Central memory CD8-positive, alpha-beta T cell (primary cell): Measurements from ENCODE around the gene EPHA6.

Experiments used
- ATAC-seq: fragments of 150-1000 bp; cut with Tn5 transposase; replicated peaks from 2 replicates; pipeline ENCODE4 v1.10.0; 2022; ENCODE audit warnings: mild to moderate bottlenecking, moderate FRiP score, moderate number of reproducible peaks; ENCODE audit not compliant: poor library complexity, severe bottlenecking; ENCODE audit errors: extremely low read depth
- DNase-seq, 2 donors: peaks; one replicate each; pipeline ENCODE4 v3.0.0; 2021; ENCODE audit warnings: low spot score in 2 of 2
- H3K27ac Mint-ChIP-seq: one replicate; pipeline ENCODE4 v1.8.0; 2022; ENCODE audit warnings: low read depth, mild to moderate bottlenecking, moderate library complexity, mixed read lengths
- H3K27me3 Mint-ChIP-seq: one replicate; pipeline ENCODE4 v1.8.0; 2022; ENCODE audit warnings: mixed read lengths
- H3K36me3 Mint-ChIP-seq: one replicate; pipeline ENCODE4 v1.8.0; 2022; ENCODE audit warnings: mild to moderate bottlenecking, moderate library complexity, mixed read lengths; ENCODE audit not compliant: insufficient read depth
- H3K4me1 Mint-ChIP-seq: one replicate; pipeline ENCODE4 v1.8.0; 2022; ENCODE audit warnings: mixed read lengths
- H3K4me3 Mint-ChIP-seq: one replicate; pipeline ENCODE4 v1.8.0; 2022; ENCODE audit warnings: mild to moderate bottlenecking, moderate library complexity, mixed read lengths
- H3K9me3 Mint-ChIP-seq: one replicate; pipeline ENCODE4 v1.8.0; 2022; ENCODE audit warnings: mixed read lengths

Gene EPHA6

DNA sequence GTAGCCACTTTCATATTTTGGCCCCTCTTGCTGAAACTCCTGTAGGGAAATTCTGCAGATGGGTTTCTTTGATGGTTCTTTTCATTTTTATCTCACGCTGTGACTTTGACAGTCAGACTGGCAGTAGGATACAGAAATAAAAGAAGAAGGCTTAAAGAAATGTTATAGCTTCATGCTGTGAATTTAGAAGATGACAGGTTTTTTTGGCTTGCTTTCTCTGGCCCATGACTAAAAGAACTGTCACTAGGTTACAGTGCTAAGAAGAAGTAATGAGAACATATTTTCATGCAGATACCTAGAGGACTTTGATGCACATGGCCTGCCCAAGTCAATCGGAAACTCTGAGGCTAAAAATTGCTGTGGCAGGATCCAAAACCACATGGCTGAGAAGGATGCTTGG lies 334.5 kb downstream of the EPHA6 start:
- Mint-ChIP-seq H3K4me3 (no peak overlapping the region), H3K9me3 (peaks cover 6% of the 10 kb centered on the region), H3K36me3 (peaks cover 2% of the 10 kb centered on the region), H3K27me3 (no peaks in the 10 kb centered on the region), H3K4me1 (no peaks in the 10 kb centered on the region), H3K27ac (no peak overlapping the region)
- ATAC-seq = no peak
- no peak for DNase-seq

DNA sequence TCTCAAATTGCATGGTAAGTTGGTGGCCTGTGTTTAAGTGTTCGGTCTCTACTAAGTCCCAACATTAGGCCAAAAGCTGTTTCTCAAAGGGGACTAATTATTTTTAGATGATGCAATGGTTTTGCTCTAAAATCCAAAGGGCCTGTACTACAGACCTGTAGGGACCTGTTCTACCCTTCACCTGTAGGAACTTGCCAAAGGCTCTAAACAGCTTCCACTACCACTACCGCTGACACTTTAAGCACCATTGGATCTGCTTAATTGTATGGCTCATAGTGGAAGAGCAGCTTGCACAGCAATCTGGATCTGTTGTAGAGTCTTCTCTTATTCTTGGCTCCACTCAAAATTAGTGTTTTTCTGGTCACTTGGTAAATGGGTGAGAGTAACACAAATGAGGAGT lies 346.8 kb downstream of the EPHA6 start:
- ATAC-seq (no peak), DNase-seq (no peak)
- H3K27ac Mint-ChIP-seq = no peak overlapping the region
- no peaks in the 10 kb centered on the region for H3K36me3 Mint-ChIP-seq
- H3K27me3 Mint-ChIP-seq = no peaks in the 10 kb centered on the region
- no peak overlapping the region for H3K4me3 Mint-ChIP-seq
- peaks cover 28% of the 10 kb centered on the region for H3K9me3 Mint-ChIP-seq
- H3K4me1 Mint-ChIP-seq = no peaks in the 10 kb centered on the region

DNA sequence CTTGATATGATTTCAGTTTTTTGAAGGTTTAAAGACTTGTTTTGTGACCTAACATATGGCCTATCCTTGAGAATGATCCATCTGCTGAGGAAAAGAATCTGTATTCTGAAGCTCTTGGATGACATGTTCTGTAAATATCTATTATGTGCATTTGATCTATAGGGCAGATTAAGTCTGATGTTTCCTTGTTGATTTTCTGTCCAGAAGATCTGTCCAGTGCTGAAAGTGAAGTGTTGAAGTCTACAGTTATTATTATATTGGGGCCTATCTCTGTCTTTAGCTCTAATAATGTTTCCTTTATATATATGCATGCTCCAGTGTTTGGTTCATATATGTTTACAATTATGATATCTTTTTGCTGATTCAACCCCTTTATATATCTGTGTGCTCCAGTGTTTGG lies 362.8 kb downstream of the EPHA6 start:
- no peak overlapping the region for H3K27ac Mint-ChIP-seq
- peaks cover 46% of the 10 kb centered on the region for H3K9me3 Mint-ChIP-seq
- H3K27me3 Mint-ChIP-seq = no peaks in the 10 kb centered on the region
- no peaks in the 10 kb centered on the region for H3K36me3 Mint-ChIP-seq
- ATAC-seq (no peak), DNase-seq (no peak)
- H3K4me3 Mint-ChIP-seq = no peak overlapping the region
- no peaks in the 10 kb centered on the region for H3K4me1 Mint-ChIP-seq

DNA sequence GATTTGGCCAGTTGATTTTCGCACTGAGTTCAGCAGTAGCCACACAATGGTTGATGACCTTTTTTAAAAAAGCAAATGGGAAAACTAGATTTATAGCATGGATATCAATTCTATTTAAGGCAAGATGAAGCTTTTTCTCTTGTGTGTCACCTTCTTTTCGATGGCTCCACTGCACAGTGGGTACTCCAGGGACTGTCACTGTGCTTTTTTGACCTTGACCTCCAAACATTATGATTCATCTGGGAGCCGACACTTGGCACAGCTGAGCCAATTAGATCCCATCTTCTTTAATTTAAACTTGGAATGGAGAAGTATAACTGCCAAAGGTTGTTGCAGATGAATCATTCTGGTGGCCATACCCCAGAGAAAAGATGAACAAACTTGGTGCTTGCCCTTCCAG lies 367.3 kb downstream of the EPHA6 start:
- DNase-seq (no peak), ATAC-seq (no peak)
- Mint-ChIP-seq H3K27ac (no peak overlapping the region), H3K4me3 (no peak overlapping the region), H3K36me3 (no peaks in the 10 kb centered on the region), H3K27me3 (no peaks in the 10 kb centered on the region), H3K4me1 (no peaks in the 10 kb centered on the region), H3K9me3 (peaks cover 35% of the 10 kb centered on the region)

DNA sequence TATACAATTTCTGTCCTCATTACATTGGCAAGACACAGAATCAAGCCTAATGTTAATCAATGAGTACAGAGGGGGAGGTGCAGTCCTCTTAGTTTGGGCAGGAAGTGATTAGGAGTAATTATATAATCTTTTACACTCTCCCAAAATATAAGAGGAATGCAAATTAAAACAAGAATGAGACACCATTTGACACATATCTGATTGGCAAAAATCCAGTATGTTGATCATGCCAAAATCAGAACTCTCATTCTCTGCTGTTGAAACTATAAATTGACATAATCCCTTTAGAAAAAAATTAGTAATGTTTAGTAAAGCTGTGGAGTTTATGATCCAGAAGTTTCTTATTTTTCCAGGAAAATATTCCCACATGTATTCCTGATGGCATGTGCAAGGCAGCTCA lies 373.4 kb downstream of the EPHA6 start:
- H3K9me3 Mint-ChIP-seq = peaks cover 6% of the 10 kb centered on the region
- H3K4me3 Mint-ChIP-seq = no peak overlapping the region
- H3K4me1 Mint-ChIP-seq = no peaks in the 10 kb centered on the region
- no peaks in the 10 kb centered on the region for H3K27me3 Mint-ChIP-seq
- H3K36me3 Mint-ChIP-seq = no peaks in the 10 kb centered on the region
- ATAC-seq = no peak
- no peak overlapping the region for H3K27ac Mint-ChIP-seq
- no peak for DNase-seq

DNA sequence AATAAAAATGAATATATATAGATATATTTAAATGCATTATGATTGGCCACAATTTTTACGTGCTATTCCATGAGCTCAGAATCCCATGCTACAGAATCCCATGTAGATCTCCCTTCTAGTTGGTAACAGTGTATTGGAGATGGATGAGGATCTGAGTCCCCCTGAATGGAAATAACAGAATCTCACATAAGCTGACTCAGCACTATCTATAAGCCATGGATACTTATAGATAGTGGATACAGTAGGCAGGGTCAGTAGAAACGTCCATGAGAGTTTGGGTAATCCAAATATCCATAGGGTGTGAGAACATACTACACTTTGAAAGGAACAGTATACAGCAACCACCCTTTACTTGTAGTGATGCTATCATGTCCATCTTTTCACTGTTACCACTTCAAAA lies 375.4 kb downstream of the EPHA6 start:
- no peak for ATAC-seq
- H3K27me3 Mint-ChIP-seq = no peaks in the 10 kb centered on the region

DNA sequence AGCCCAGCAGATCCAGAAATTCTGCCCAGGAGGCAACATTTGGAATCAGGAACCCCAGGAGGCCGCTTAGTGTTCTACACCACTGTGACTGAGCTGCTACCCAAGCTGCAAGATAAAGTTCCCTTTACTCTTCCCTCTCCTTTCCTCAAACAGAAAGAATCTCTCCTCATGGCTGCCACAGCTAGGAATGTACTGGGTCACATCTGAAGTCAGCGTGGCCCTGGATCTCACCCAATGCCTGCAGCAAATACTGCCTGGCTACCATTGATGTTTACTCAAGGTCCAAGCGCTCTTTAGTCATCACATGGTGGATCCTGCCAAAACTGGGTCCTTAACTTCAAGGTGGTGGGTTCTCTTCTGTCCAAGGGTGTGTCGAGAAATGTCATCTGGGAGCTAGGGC lies 382.7 kb downstream of the EPHA6 start:
- no peaks in the 10 kb centered on the region for H3K4me1 Mint-ChIP-seq
- no peak overlapping the region for H3K27ac Mint-ChIP-seq
- peaks cover 20% of the 10 kb centered on the region for H3K9me3 Mint-ChIP-seq
- ATAC-seq (no peak), DNase-seq (no peak)
- no peak overlapping the region for H3K4me3 Mint-ChIP-seq
- no peaks in the 10 kb centered on the region for H3K27me3 Mint-ChIP-seq
- no peaks in the 10 kb centered on the region for H3K36me3 Mint-ChIP-seq

More for the DNA sequence above, 375.4 kb downstream of the EPHA6 start:
- H3K4me1 Mint-ChIP-seq = no peaks in the 10 kb centered on the region
- DNase-seq = no peak
- H3K36me3 Mint-ChIP-seq = no peaks in the 10 kb centered on the region
- H3K9me3 Mint-ChIP-seq = peaks cover 16% of the 10 kb centered on the region
- no peak overlapping the region for H3K27ac Mint-ChIP-seq
- H3K4me3 Mint-ChIP-seq = no peak overlapping the region

DNA sequence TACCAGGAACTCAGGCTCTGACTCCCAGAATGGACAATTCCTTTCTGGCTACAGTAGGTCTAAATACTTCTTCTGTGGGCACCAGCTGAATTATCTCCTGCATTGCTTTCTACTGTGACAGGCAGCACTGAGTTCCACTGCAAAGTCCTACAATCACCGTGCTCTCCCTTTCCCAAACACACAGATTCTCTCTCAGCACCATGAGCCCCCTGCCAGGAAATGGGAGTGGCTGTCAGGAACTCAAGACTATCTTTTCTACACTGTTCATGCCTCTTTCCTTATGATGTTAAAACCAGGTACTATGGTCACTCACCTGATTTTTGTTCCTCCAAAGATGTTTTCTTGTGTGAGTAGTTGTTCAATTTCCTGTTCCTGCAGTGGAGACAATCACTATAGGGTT lies 383.4 kb downstream of the EPHA6 start:
- Mint-ChIP-seq H3K27me3 (no peaks in the 10 kb centered on the region), H3K4me3 (no peak overlapping the region), H3K9me3 (peaks cover 24% of the 10 kb centered on the region), H3K36me3 (no peaks in the 10 kb centered on the region), H3K27ac (no peak overlapping the region), H3K4me1 (no peaks in the 10 kb centered on the region)
- DNase-seq = no peak
- no peak for ATAC-seq

DNA sequence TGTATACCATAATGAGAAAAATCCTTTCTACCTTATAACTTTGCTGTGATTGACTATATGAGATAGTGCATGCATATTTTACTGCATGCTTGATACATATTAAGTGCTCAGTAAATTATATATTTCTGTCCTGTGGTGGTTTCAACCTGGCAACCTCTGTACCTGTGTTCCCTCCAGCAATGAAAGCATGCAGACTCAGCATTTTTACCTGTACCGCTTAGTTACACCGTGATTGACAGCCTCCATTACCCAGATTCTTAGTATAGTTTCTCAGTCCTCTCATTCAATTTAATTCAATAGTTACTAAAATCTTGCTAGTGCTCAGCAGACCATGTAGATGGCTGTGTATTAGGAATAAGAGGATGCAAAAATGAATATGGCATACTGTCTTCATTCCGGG lies 386.0 kb downstream of the EPHA6 start:
- peaks cover 15% of the 10 kb centered on the region for H3K9me3 Mint-ChIP-seq
- H3K4me1 Mint-ChIP-seq = no peaks in the 10 kb centered on the region
- no peaks in the 10 kb centered on the region for H3K36me3 Mint-ChIP-seq
- no peak for DNase-seq
- no peak overlapping the region for H3K4me3 Mint-ChIP-seq
- ATAC-seq = no peak
- H3K27ac Mint-ChIP-seq = no peak overlapping the region
- no peaks in the 10 kb centered on the region for H3K27me3 Mint-ChIP-seq

DNA sequence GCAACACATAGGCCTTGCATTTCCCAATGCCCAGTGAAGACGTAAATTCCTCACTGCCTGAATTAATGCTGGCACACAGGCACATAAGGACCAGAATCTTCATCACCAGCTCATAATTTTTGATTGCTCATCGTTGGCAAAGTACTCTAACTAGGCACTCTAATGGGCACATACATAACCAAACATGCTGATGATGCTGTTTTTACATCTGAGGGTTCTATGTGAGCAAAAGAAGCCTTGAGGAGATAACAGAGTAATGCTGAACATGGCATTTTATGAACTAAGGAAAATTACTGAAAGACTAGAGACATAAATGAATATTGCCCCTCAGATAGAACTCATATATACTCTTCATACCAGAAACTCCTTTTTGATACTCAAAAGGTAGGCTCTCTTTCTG lies 387.4 kb downstream of the EPHA6 start:
- H3K27me3 Mint-ChIP-seq = no peaks in the 10 kb centered on the region
- H3K9me3 Mint-ChIP-seq = peaks cover 9% of the 10 kb centered on the region
- H3K4me3 Mint-ChIP-seq = no peak overlapping the region
- no peak for ATAC-seq
- H3K27ac Mint-ChIP-seq = no peak overlapping the region
- H3K4me1 Mint-ChIP-seq = no peaks in the 10 kb centered on the region
- no peak for DNase-seq
- H3K36me3 Mint-ChIP-seq = no peaks in the 10 kb centered on the region

DNA sequence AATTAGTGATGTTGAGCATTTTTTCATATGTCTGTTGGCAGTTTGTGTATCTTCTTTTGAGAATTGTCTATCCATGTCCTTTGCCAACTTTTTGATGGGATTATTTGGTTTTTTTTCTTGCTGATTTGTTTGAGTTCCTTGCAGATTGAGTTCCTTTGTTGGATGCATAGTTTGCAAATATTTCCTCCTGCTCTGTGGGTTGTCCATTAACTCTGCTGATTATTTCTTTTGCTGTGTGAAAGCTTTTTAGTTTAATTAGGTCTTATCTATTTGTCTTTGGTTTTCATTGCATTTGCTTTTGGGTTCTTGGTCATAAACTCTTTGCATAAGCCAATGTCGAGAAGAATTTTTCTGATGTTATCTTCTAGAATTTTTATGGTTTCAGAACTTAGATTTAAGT lies 414.6 kb downstream of the EPHA6 start:
- ATAC-seq (no peak), DNase-seq (no peak)
- Mint-ChIP-seq H3K9me3 (peaks cover 6% of the 10 kb centered on the region), H3K4me1 (no peaks in the 10 kb centered on the region), H3K36me3 (no peaks in the 10 kb centered on the region), H3K27ac (no peak overlapping the region), H3K4me3 (no peak overlapping the region), H3K27me3 (no peaks in the 10 kb centered on the region)

DNA sequence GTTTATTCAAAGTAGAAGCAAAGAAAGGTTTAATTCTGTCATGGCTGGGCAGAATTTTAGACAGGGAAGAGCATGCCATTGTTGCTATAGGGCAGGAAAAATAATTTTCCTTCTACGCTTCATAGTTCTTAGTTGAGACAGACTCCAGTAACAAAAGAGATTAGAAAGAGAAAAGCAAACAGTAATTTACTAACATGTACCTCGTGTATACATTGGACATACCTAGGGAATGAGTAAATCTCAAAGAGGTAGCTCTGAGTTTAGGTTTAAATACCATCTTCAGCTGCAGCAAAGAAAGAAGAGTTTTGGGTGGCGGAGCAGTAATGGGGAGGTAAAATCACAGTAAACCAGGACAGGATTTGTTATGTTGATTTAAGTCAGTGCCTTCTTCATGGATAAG lies 416.1 kb downstream of the EPHA6 start:
- DNase-seq (no peak), ATAC-seq (no peak)
- Mint-ChIP-seq H3K36me3 (no peaks in the 10 kb centered on the region), H3K27me3 (no peaks in the 10 kb centered on the region), H3K4me3 (no peak overlapping the region), H3K27ac (no peak overlapping the region), H3K4me1 (no peaks in the 10 kb centered on the region), H3K9me3 (peaks cover 10% of the 10 kb centered on the region)

DNA sequence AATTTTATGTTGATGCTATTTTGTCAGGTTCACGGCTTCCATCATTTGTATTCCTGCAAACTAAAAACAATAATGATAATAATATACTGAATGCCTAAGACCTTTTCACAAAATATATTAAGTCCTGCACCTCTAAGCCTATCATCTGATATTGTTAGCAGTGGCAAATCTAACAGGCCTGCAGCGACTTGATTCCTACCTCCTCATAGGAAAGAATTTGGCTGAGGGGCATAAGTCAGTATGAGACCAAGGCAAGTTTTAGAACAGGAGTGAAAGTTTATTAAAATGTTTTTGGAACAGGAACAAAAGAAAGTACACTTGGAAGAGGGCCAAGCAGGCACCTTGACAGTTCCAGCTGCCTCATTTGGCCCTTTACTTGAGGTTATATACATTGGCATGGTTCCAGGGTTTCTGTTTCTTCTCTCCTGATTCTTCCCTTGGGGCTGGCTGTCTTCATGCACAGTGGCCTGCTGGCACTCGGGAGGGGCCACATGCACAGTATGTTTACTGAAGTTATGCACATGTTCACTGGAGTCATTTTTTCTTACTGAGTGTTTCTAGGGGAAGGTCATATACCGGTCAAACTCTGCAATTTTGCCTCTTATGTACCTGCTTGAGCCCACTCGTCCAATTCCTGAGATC lies 418.1 kb downstream of the EPHA6 start:
- H3K4me3 Mint-ChIP-seq = no peak overlapping the region
- peaks cover 15% of the 10 kb centered on the region for H3K9me3 Mint-ChIP-seq
- no peaks in the 10 kb centered on the region for H3K4me1 Mint-ChIP-seq
- no peak for DNase-seq
- no peaks in the 10 kb centered on the region for H3K27me3 Mint-ChIP-seq
- H3K27ac Mint-ChIP-seq = no peak overlapping the region
- H3K36me3 Mint-ChIP-seq = no peaks in the 10 kb centered on the region
- no peak for ATAC-seq

DNA sequence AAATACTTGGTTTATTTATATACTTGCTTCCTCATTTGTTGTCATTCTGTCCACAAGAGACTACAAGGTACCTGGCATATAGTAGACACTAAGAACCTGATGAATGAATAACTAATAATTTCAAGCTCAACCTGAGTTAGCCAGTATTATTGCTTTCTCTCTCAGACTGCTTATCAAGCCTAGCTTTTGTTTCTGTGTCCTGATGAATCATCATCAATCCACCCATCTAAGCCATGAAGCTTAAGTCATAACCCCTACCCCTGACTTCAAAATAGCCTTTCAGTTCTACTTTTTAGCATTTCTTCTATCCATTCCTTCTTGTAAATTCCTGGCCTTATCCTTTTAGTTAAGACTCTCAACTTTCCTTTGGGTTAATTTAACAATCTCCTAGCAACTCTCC lies 420.8 kb downstream of the EPHA6 start:
- no peak overlapping the region for H3K27ac Mint-ChIP-seq
- no peaks in the 10 kb centered on the region for H3K27me3 Mint-ChIP-seq
- H3K9me3 Mint-ChIP-seq = peaks cover 11% of the 10 kb centered on the region
- H3K36me3 Mint-ChIP-seq = no peaks in the 10 kb centered on the region
- H3K4me1 Mint-ChIP-seq = no peaks in the 10 kb centered on the region
- DNase-seq (no peak), ATAC-seq (no peak)
- H3K4me3 Mint-ChIP-seq = no peak overlapping the region
